HepG2 (cell line): Measurements from ENCODE around the gene NDUFS2. TPM values are rescaled to one million over a fixed set of nuclear protein-coding genes. Genes with fewer than 3 reads are reported as not detected.

Experiments
- AGO2 ChIP-seq: fragments of 200-400 bp; formaldehyde crosslinking; optimal IDR thresholded peaks from 2 replicates; pipeline ENCODE3; 2017; ENCODE audit warnings: mild to moderate bottlenecking, low read depth, low read length, moderate library complexity
- CBX2 ChIP-seq, 2 experiments: fragments of 200-600 bp in 1 of 2; sonication (generic); formaldehyde crosslinking in 1 of 2; IDR thresholded peaks; 2 replicates each; pipeline versions ENCODE4 v1.7.0 to v1.8.1; 2018 to 2022; ENCODE audit warnings: low read depth in 2 of 2, low read length in 1 of 2, mild to moderate bottlenecking in 1 of 2, missing genetic modification reagents in 1 of 2
- CHD2 ChIP-seq: IDR thresholded peaks from 2 replicates; pipeline ENCODE4 v1.6.1; 2011; ENCODE audit warnings: low read depth, low read length, improper control_type of control experiment
- ELF3 ChIP-seq: IDR thresholded peaks from 2 replicates; pipeline ENCODE4 v1.6.1; 2016; ENCODE audit warnings: missing genetic modification reagents, missing compliant biosample characterization
- ESRRA ChIP-seq: sonication (generic); formaldehyde crosslinking; IDR thresholded peaks from 2 replicates; pipeline ENCODE4 v1.5.1; 2020; ENCODE audit warnings: mild to moderate bottlenecking, low read depth, missing genetic modification reagents
- ISX ChIP-seq: sonication (generic); formaldehyde crosslinking; conservative IDR thresholded peaks from 2 replicates; pipeline ENCODE4 v1.5.0; 2020; ENCODE audit warnings: missing genetic modification reagents
- JUN ChIP-seq: sonication (generic); formaldehyde crosslinking; IDR thresholded peaks from 2 replicates; pipeline ENCODE4 v1.4.0; 2020; ENCODE audit warnings: mild to moderate bottlenecking, missing genetic modification reagents
- MIXL1 ChIP-seq: IDR thresholded peaks from 2 replicates; pipeline ENCODE4 v1.6.1; 2016
- NFAT5 ChIP-seq: sonication (generic); formaldehyde crosslinking; IDR thresholded peaks from 2 replicates; pipeline ENCODE4 v1.4.0; 2020; ENCODE audit warnings: missing genetic modification reagents
- NFE2L1 ChIP-seq: sonication (generic); formaldehyde crosslinking; IDR thresholded peaks from 2 replicates; pipeline ENCODE4 v1.4.0; 2020; ENCODE audit warnings: missing genetic modification reagents, mild to moderate bottlenecking, borderline replicate concordance
- NFKB2 ChIP-seq: sonication (generic); formaldehyde crosslinking; IDR thresholded peaks from 2 replicates; pipeline ENCODE4 v1.4.0; 2020; ENCODE audit warnings: missing genetic modification reagents, borderline replicate concordance
- PPARG ChIP-seq: conservative IDR thresholded peaks from 2 replicates; pipeline ENCODE4 v1.6.1; 2016; ENCODE audit warnings: missing biosample characterization, missing genetic modification reagents
- PREB ChIP-seq: sonication (generic); formaldehyde crosslinking; IDR thresholded peaks from 2 replicates; pipeline ENCODE4 v1.4.0; 2020; ENCODE audit warnings: missing genetic modification reagents
- TGIF2 ChIP-seq: IDR thresholded peaks from 2 replicates; pipeline ENCODE4 v1.6.1; 2016; ENCODE audit warnings: control low read depth, missing compliant biosample characterization
- TP53 ChIP-seq: sonication (generic); formaldehyde crosslinking; conservative IDR thresholded peaks from 2 replicates; pipeline ENCODE4 v1.4.0; 2020; ENCODE audit warnings: missing genetic modification reagents
- XRCC5 ChIP-seq: fragments of 200-400 bp; formaldehyde crosslinking; optimal IDR thresholded peaks from 2 replicates; pipeline ENCODE3; 2017; ENCODE audit warnings: mild to moderate bottlenecking, low read length
- ZKSCAN5 ChIP-seq: sonication (generic); formaldehyde crosslinking; IDR thresholded peaks from 2 replicates; pipeline ENCODE4 v1.5.1; 2020; ENCODE audit warnings: mild to moderate bottlenecking, missing genetic modification reagents
- ZNF263 ChIP-seq: sonication (generic); formaldehyde crosslinking; IDR thresholded peaks from 2 replicates; pipeline ENCODE4 v1.4.0; 2020; ENCODE audit warnings: missing genetic modification reagents
- ZNF331 ChIP-seq: sonication (generic); formaldehyde crosslinking; IDR thresholded peaks from 2 replicates; pipeline ENCODE4 v1.4.0; 2020; ENCODE audit warnings: missing genetic modification reagents
- ZNF451 ChIP-seq: sonication (generic); formaldehyde crosslinking; IDR thresholded peaks from 2 replicates; pipeline ENCODE4 v1.5.0; 2020; ENCODE audit warnings: mild to moderate bottlenecking, missing genetic modification reagents
- ZNF530 ChIP-seq: sonication (generic); formaldehyde crosslinking; IDR thresholded peaks from 2 replicates; pipeline ENCODE4 v1.5.0; 2020; ENCODE audit warnings: low read depth, mild to moderate bottlenecking, missing genetic modification reagents
- ZNF572 ChIP-seq: sonication (generic); formaldehyde crosslinking; IDR thresholded peaks from 2 replicates; pipeline ENCODE4 v1.5.1; 2020; ENCODE audit warnings: mild to moderate bottlenecking, missing genetic modification reagents
- ZNF589 ChIP-seq: sonication (generic); formaldehyde crosslinking; conservative IDR thresholded peaks from 2 replicates; pipeline ENCODE4 v1.8.0; 2022; ENCODE audit warnings: mild to moderate bottlenecking, moderate library complexity, missing genetic modification reagents
- ZNF629 ChIP-seq: sonication (generic); formaldehyde crosslinking; conservative IDR thresholded peaks from 2 replicates; pipeline ENCODE4 v1.5.0; 2020; ENCODE audit warnings: missing genetic modification reagents
- ZNF761 ChIP-seq: sonication (generic); formaldehyde crosslinking; conservative IDR thresholded peaks from 2 replicates; pipeline ENCODE4 v1.4.0; 2020; ENCODE audit warnings: mild to moderate bottlenecking, missing genetic modification reagents
- ZNF773 ChIP-seq: sonication (generic); formaldehyde crosslinking; IDR thresholded peaks from 2 replicates; pipeline ENCODE4 v1.4.0; 2020; ENCODE audit warnings: missing genetic modification reagents, borderline replicate concordance
- polyA plus RNA-seq, 8 experiments: library from polyadenylated mRNA; depleted of rRNA in 3 of 8; stranded (reverse) in 7 of 8; unstranded in 1 of 8; fragments of >200 nt; fragmentation: Illumina TruSeq in 4 of 8; extraction: Trizol in 4 of 8; gene quantifications; 2 replicates each; pipeline versions ENCODE4 v1.2.1 to v1.2.3, GENCODE V29; 2011 to 2016; ENCODE audit warnings: low read depth in 4 of 8, missing spikeins in 1 of 8, mixed read lengths in 1 of 8; ENCODE audit not compliant: insufficient read depth in 1 of 8
- total RNA-seq, 5 experiments: library from RNA; depleted of rRNA; stranded (reverse); fragments of >200 nt; fragmentation: Illumina TruSeq; extraction: Trizol; gene quantifications; 2 replicates each; pipeline ENCODE4 v1.2.3, GENCODE V29; 2016; ENCODE audit warnings: low read depth in 1 of 5

The NDUFS2 gene
- total and polyA plus RNA-seq, 2 of the 13 experiments (the other 11 are each of a cell fraction or from before 2014, with no cell fraction given): 89.9 to 118 TPM

- TF ChIP-seq NFAT5 (CRISPR knock-in tag) (no peak), CBX2 (IDR thresholded peaks at IDR 0.05; ENCODE audit: low read depth, low read length) (no peak), CBX2 (CRISPR knock-in tag; IDR thresholded peaks at IDR 0.05; ENCODE audit: low read depth) (no peak), PPARG (CRISPR knock-in tag) (peak; percentile 24; the same call in 1 of the 2 replicates), ZNF451 (no peak), ZNF629 (CRISPR knock-in tag) (no peak), ZNF263 (CRISPR knock-in tag) (no peak), ZNF331 (CRISPR knock-in tag) (peak; percentile 65; the same call in 1 of the 2 replicates), NFE2L1 (CRISPR knock-in tag) (no peak), JUN (CRISPR knock-in tag) (peak; percentile 55), ESRRA (CRISPR knock-in tag) (peak; percentile 85; the same call in 1 of the 2 replicates), NFKB2 (peak; percentile 88; the same call in 1 of the 2 replicates), ZKSCAN5 (CRISPR knock-in tag) (no peak), ZNF530 (CRISPR knock-in tag) (0 out of 2 replicates have a peak, but pooled peaks have one; percentile 74), AGO2 (no peak), TP53 (CRISPR knock-in tag) (no peak), XRCC5 (no peak), ISX (CRISPR knock-in tag) (no peak), ZNF761 (peak; percentile 87), CHD2 (no peak), ZNF572 (CRISPR knock-in tag) (no peak), ELF3 (CRISPR knock-in tag) (0 out of 2 replicates have a peak, but pooled peaks have one; percentile 33), ZNF773 (CRISPR knock-in tag) (0 out of 2 replicates have a peak, but pooled peaks have one; percentile 33), TGIF2 (CRISPR knock-in tag) (peak; percentile 86; the same call in 1 of the 2 replicates), PREB (CRISPR knock-in tag) (no peak), MIXL1 (CRISPR knock-in tag) (peak; percentile 39; the same call in 1 of the 2 replicates), ZNF589 (CRISPR knock-in tag) (0 out of 2 replicates have a peak, but pooled peaks have one; percentile 54)
These were observed 24.8 kb upstream of the NDUFS2 start, which contains the start of gene B4GALT3 (continued) for GRCh38 chr1:161177112-161177935.
